Measurements from ENCODE around the gene MEF2C.

DNA sequence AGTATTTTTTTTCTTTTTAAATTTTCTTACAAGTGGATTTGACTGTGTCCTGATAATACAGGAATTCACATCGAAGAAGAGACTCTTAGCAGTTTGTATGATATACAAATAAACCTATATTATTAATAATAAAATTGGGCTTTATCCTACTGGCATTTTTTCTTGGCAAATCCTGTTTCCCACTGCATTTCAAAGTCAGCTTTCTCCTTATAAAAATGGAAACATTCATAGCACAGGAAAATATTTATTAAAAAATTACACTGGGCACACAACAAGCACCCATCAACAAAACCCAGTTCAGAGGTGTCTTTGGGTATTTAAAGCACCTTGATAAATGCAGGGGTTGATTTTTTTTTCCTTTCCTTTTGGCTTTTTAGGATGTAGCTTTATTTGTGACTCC lies 200.9 kb downstream of the MEF2C start:
- TF ChIP-seq POLR2AphosphoS5 (IDR thresholded peaks at IDR 0.05; ENCODE audit: borderline replicate concordance, low read depth, low read length) (no peak), FOXP2 (optimal IDR thresholded peaks at IDR 0.05; ENCODE audit: control extremely low read depth, extremely low read length, insufficient read depth) (no peak)
